NCI-H128 (cell line): ENCODE measurements around the gene F13B.
A peak's percentile ranks its signal among the peaks of the same experiment; 100 is the strongest.
"Not testable (repeated sequence)": the region's sequence is repeated elsewhere in the genome, so short reads cannot be mapped to it uniquely, and the experiment has no call there.

Experiments
- DNase-seq: peaks from one replicate; lab custom pipeline; 2025; ENCODE audit not compliant: unreplicated experiment; lab: John Stamatoyannopoulos, UW

F13B gene

GRCh38 chr1:197049100-197049499, 18.0 kb downstream of the F13B start:
- no peak for DNase-seq

- DNase-seq = peak; percentile 14
Observed at GRCh38 chr1:197042676-197043341, 24.3 kb downstream of the F13B start.

GRCh38 chr1:197041486-197042353, 25.3 kb downstream of the F13B start:
- no peak for DNase-seq

GRCh38 chr1:197036861-197037260, 30.2 kb downstream of the F13B start:
- DNase-seq = no peak

- not testable (repeated sequence) for DNase-seq
Observed at GRCh38 chr1:197034631-197035339, 32.3 kb downstream of the F13B start.

- DNase-seq = no peak
Observed at GRCh38 chr1:197029749-197030148, 37.3 kb downstream of the F13B start.

- DNase-seq = no peak
Observed at GRCh38 chr1:197027359-197027758, 39.7 kb downstream of the F13B start.

GRCh38 chr1:197024460-197024859, 42.6 kb downstream of the F13B start:
- no peak for DNase-seq

GRCh38 chr1:197021716-197022115, 45.3 kb downstream of the F13B start:
- DNase-seq = no peak

- DNase-seq = no peak
Observed at GRCh38 chr1:197017558-197018146, 49.4 kb downstream of the F13B start.

GRCh38 chr1:197016751-197017150, 50.3 kb downstream of the F13B start:
- no peak for DNase-seq

GRCh38 chr1:197013234-197013633, 53.8 kb downstream of the F13B start:
- no peak for DNase-seq

GRCh38 chr1:197011614-197012013, 55.4 kb downstream of the F13B start:
- DNase-seq = no peak

GRCh38 chr1:197008861-197009260, 58.2 kb downstream of the F13B start:
- no peak for DNase-seq

GRCh38 chr1:197003132-197003531, 63.9 kb downstream of the F13B start:
- no peak for DNase-seq

- no peak for DNase-seq
Observed at GRCh38 chr1:197001828-197002227, 65.2 kb downstream of the F13B start.

GRCh38 chr1:196997423-196997822, 69.6 kb downstream of the F13B start:
- no peak for DNase-seq

- no peak for DNase-seq
Observed at GRCh38 chr1:196993916-196994315, 73.1 kb downstream of the F13B start.

GRCh38 chr1:196991919-196992651, 75.0 kb downstream of the F13B start:
- peak; percentile 72 for DNase-seq
